Central memory CD8-positive, alpha-beta T cell (primary cell): Measurements from ENCODE around the gene TYK2.
"Not testable (repeated sequence)": the region's sequence is repeated elsewhere in the genome, so short reads cannot be mapped to it uniquely, and the experiment has no call there.

ENCODE experiments used
- ATAC-seq: fragments of 150-1000 bp; cut with Tn5 transposase; replicated peaks from 2 replicates; pipeline ENCODE4 v1.10.0; 2022; ENCODE audit warnings: mild to moderate bottlenecking, moderate FRiP score, moderate number of reproducible peaks; ENCODE audit not compliant: poor library complexity, severe bottlenecking; ENCODE audit errors: extremely low read depth
- DNase-seq, 2 donors: peaks; one replicate each; pipeline ENCODE4 v3.0.0; 2021; ENCODE audit warnings: low spot score in 2 of 2
- H3K27ac Mint-ChIP-seq: one replicate; pipeline ENCODE4 v1.8.0; 2022; ENCODE audit warnings: low read depth, mild to moderate bottlenecking, moderate library complexity, mixed read lengths
- H3K27me3 Mint-ChIP-seq: one replicate; pipeline ENCODE4 v1.8.0; 2022; ENCODE audit warnings: mixed read lengths
- H3K36me3 Mint-ChIP-seq: one replicate; pipeline ENCODE4 v1.8.0; 2022; ENCODE audit warnings: mild to moderate bottlenecking, moderate library complexity, mixed read lengths; ENCODE audit not compliant: insufficient read depth
- H3K4me1 Mint-ChIP-seq: one replicate; pipeline ENCODE4 v1.8.0; 2022; ENCODE audit warnings: mixed read lengths
- H3K4me3 Mint-ChIP-seq: one replicate; pipeline ENCODE4 v1.8.0; 2022; ENCODE audit warnings: mild to moderate bottlenecking, moderate library complexity, mixed read lengths
- H3K9me3 Mint-ChIP-seq: one replicate; pipeline ENCODE4 v1.8.0; 2022; ENCODE audit warnings: mixed read lengths

The TYK2 gene

DNA sequence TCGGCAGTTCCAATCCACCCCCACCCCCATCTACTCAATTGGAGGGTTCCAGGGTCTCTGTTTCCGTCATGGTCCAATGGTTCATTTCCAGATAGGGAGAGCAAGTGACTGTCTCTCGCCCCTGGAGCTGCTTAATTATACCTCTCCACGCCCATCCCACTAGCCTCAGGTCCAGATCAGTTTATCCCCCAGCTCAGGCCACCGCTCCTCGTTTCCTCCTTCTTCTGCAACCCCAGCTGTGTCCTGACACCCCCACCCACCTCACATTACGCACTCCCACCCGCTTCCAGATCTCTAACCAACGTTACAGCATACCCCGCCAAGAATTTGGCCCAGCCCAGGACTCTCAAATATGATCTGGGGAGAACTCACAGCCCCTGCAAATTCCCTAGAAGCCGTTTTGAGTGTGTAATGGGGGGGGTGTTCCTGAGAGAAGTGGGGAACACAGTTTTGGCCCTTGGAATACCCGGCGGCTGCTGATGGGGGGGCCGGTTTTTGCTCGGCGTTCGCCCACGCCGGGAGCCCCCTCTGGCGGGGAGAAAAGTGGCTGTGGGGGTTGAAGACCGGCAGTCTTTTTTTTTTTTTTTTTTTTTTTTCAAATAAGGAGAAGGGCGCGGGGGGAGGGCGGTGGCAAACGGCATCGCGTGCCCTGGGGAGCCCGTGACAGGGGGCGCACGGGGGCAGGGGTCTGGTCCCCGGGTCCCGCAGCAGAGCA lies 38.3 kb upstream of the TYK2 start:
- H3K9me3 Mint-ChIP-seq, result no peaks in the 10 kb centered on the region
- peak overlapping the region; percentile 79 for H3K27ac Mint-ChIP-seq
- no peak for DNase-seq
- peaks cover 50% of the 10 kb centered on the region for H3K4me1 Mint-ChIP-seq
- peak overlapping the region; percentile 33 for H3K4me3 Mint-ChIP-seq
- H3K36me3 Mint-ChIP-seq, result peaks cover 20% of the 10 kb centered on the region
- ATAC-seq, result no peak
- H3K27me3 Mint-ChIP-seq, result peaks cover 57% of the 10 kb centered on the region

DNA sequence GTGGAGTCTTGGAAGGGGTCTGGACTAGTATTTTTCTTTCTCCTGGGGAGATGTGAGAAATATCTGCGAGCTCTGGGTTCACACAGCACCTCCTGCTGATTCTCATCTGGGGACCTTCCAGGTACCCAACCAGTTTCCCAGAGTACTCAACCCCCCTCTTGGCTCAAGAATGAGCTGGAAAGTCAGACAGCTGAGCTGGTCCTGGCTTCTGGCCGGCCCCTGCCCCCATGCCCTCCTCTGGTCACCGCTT lies 37.8 kb upstream of the TYK2 start:
- H3K4me1 Mint-ChIP-seq, result peaks cover 47% of the 10 kb centered on the region
- no peaks in the 10 kb centered on the region for H3K9me3 Mint-ChIP-seq
- peak overlapping the region; percentile 79 for H3K27ac Mint-ChIP-seq
- peak overlapping the region; percentile 33 for H3K4me3 Mint-ChIP-seq
- ATAC-seq, result no peak
- H3K36me3 Mint-ChIP-seq, result peaks cover 20% of the 10 kb centered on the region
- peaks cover 57% of the 10 kb centered on the region for H3K27me3 Mint-ChIP-seq
- no peak for DNase-seq

DNA sequence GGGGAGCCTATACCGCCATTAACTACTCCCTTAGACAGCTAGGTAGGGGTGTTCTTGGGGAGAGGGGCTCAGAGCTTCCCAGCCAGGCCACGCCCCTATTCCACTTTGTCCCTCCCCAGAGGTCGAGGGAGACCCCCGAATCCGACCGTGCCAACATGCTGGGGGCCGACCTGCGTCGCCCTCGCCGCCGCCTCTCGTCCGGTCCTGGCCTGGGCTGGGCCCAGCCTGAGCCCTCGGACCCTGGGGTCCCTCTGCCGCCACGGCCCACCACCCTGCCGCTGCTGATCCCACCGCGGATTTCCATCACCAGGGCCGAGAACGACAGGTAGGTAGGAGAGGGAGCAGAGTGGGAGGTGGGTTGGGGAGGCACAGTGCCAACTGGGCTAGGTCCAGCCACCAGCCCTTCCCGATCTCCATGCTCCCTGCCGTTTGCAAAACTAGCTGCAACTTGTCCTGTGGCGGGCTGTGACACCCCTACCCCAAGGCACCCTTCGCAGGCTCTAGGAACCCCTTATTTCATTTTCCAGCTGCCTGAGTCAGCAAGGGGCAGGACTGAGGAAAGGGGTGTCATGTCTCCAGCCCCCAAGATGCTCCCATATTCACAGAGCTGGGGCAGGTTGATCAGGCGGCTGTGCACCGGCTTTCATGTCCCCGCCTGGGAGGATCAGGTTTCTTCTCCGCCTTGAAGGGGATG lies 37.3 kb upstream of the TYK2 start:
- no peak for DNase-seq
- Mint-ChIP-seq H3K27ac (peak overlapping the region; percentile 79), H3K27me3 (peaks cover 57% of the 10 kb centered on the region), H3K9me3 (no peaks in the 10 kb centered on the region), H3K4me3 (peak overlapping the region; percentile 33), H3K4me1 (peaks cover 47% of the 10 kb centered on the region), H3K36me3 (peaks cover 20% of the 10 kb centered on the region)
- no peak for ATAC-seq

DNA sequence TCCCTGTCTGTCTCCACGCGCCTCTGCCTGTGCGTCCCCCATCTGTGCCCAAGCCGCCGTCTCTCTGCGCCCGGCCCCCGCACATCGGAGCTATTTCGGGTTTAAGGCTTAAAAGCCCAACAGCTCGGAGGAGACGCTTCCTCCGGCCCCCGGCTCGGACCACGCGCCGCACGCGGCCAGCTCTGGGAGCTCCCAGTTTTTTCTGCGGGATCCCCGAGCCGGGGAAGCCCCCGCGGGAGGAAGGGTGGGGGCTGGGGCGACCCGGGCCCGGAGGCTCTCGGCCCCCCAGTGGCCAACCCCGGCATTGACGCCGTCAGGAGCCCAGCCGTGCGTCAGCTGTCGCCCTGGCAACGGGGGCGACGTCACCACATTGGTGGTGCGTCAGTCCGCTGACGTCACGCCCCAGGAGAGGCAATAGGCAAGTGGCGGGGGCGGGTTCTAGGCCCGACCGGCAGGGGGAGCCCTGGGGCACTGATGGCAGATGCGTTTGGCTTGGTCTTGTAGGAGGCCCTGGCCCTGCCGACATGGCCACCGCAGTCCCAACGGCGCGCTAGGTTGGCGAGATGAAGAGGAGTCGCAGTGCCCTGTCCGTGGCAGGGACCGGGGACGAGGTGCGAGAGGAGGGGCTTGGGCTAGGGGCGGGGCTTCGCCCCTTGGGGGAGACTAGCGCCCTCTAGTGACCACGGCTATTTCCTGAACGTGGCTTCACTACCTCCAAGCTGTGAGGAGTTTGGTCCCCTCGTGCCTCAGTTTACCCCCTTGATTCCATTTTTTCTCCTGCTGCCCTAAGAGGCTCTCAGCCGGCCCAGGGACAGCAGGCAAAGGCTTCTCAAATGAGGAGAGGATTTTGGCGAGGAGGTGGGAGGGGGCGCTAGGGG lies 36.2 kb upstream of the TYK2 start:
- H3K27ac Mint-ChIP-seq, result peak overlapping the region; percentile 96
- no peaks in the 10 kb centered on the region for H3K9me3 Mint-ChIP-seq
- DNase-seq (peak; percentile 99 to 100), ATAC-seq (peak; percentile 74)
- peak overlapping the region; percentile 68 for H3K4me3 Mint-ChIP-seq
- peaks cover 20% of the 10 kb centered on the region for H3K36me3 Mint-ChIP-seq
- peaks cover 48% of the 10 kb centered on the region for H3K27me3 Mint-ChIP-seq
- peaks cover 51% of the 10 kb centered on the region for H3K4me1 Mint-ChIP-seq

DNA sequence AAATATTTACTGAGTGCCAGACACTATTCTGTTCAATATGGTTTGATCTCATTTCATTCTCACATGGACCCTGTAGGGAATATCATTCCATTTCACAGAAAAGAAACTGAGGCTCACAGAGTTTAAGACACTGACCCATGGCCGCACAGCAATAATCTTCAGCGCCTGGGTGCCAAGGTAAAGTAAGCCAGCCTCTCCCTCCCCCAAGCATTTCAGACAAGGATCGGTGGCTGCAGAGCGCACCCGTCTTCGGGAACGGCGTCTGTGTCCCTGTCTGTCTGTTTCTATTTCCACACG lies 35.7 kb upstream of the TYK2 start:
- peaks cover 42% of the 10 kb centered on the region for H3K27me3 Mint-ChIP-seq
- peak overlapping the region; percentile 68 for H3K4me3 Mint-ChIP-seq
- DNase-seq (no peak), ATAC-seq (no peak)
- peaks cover 51% of the 10 kb centered on the region for H3K4me1 Mint-ChIP-seq
- H3K9me3 Mint-ChIP-seq, result no peaks in the 10 kb centered on the region
- peaks cover 20% of the 10 kb centered on the region for H3K36me3 Mint-ChIP-seq
- peak overlapping the region; percentile 96 for H3K27ac Mint-ChIP-seq

DNA sequence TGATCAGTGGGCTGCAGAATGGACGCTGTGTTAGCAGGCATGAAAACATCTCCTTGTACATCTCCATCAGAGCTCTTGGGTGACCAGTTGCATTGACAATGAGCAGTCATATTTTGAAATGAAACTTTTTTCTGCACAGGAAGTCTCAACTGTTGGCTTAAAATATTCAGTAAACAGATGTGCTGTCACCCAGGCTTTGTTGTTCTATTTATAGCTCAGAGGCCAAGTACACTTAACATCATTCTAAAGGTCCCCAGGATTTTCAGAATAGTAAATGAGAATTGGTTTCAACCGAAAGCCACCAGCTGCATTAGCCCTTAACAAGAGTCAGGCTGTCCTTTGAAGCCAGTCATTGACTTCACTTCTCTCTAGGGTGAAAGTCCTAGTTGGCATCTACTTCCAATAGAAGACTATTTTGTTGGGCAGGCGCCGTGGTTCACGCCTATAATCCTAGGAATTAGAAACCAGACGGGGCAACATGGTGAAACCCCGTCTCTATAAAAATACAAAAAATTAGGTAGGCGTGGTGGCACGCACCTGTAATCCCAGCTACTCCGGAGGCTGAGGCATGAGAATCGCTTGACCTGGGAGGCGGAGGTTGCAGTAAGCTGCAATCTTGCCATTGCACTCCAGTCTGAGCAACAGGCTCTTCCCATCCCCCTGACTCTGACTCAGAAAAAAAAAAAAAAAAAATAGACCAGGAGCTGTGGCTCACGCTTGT lies 32.0 kb upstream of the TYK2 start:
- DNase-seq, result no peak
- Mint-ChIP-seq H3K4me3 (peak overlapping the region; percentile 31), H3K4me1 (peaks cover 51% of the 10 kb centered on the region), H3K27ac (peak overlapping the region; percentile 61), H3K36me3 (peaks cover 8% of the 10 kb centered on the region), H3K9me3 (no peaks in the 10 kb centered on the region), H3K27me3 (peaks cover 10% of the 10 kb centered on the region)
- ATAC-seq, result peak; percentile 37

DNA sequence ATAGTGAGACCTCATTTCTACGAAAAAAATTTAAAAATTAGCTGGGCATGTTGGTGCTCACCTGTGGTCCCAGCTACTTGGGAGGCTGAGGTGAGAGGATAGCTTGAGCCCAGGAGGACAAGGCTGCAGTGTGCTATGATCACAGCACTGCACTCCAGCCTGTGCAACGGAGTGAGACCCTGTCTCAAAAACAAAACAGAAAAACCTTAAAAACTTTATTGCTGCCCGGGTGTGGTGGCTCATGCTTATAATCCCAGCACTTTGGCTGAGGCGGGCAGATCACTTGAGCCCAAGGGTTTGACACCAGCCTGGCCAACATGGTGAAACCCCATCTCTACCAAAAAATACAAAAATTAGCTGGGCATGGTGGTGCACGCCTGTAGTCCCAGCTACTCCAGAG lies 30.9 kb upstream of the TYK2 start:
- not testable (repeated sequence) for H3K4me3 Mint-ChIP-seq, H3K9me3 Mint-ChIP-seq, H3K27me3 Mint-ChIP-seq, H3K27ac Mint-ChIP-seq, H3K36me3 Mint-ChIP-seq, DNase-seq, ATAC-seq
- peaks cover 53% of the 10 kb centered on the region for H3K4me1 Mint-ChIP-seq

DNA sequence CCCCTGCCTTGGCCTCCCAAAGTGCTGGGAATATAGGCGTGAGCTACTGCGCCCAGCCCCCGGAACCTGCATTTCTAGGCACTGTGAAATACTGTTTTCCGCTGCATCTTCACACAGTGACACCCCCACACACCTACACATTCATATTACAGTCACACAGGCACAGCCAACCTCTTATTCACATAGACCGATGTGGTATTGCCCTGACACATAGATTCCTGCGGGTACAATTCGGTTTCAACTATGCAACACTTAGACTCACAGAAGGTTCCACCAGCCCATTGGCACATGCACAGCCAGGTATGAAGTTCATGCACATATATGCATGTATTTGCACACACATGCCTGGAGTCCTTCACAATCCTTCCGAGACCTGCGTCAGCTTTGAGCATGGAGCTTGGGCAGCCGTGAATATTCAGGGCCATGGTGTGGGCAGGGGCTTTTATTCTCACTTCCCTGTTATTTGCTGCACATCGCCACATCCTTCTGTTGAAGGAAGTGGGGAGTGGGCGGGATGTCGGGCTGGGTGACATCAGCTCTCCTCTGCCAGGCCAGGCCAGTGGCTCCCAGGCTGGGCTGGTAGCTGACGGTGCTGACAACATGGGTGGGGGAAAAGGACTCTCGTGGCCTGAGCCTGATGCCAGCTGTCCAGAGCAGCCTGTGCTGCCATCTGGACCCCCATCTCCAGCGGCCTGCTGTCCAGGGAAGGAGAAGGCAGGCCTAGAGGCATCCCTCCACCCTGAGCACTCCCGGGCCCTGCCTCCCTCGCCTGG lies 28.3 kb upstream of the TYK2 start:
- Mint-ChIP-seq H3K4me3 (peak overlapping the region; percentile 45), H3K27me3 (no peaks in the 10 kb centered on the region), H3K36me3 (peaks cover 8% of the 10 kb centered on the region), H3K4me1 (peaks cover 71% of the 10 kb centered on the region), H3K27ac (peak overlapping the region; percentile 91), H3K9me3 (no peaks in the 10 kb centered on the region)
- ATAC-seq (peak; percentile 61), DNase-seq (peak in 1 of 2 donors; percentile 50)

DNA sequence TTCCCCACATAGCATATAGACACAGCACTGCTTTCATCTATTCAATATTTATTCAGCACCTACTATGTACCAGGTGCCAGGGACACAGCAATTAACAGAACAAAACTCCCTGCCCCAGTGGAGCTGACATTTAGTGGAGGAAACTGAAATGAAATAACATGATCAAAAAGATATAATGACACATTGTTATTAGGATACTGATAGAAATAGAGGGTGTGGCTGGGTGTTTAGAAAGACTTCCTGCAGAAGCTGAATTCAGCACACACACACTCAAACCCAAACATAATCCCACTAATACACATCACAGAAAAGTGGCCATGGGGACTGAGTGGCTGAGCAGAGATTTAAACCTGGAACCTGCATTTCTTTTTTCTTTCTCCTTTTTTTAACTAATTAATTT lies 26.7 kb upstream of the TYK2 start:
- ATAC-seq (no peak), DNase-seq (no peak)
- Mint-ChIP-seq H3K36me3 (peaks cover 16% of the 10 kb centered on the region), H3K4me1 (peaks cover 80% of the 10 kb centered on the region), H3K27ac (peak overlapping the region; percentile 68), H3K4me3 (peak overlapping the region; percentile 46), H3K9me3 (no peaks in the 10 kb centered on the region), H3K27me3 (no peaks in the 10 kb centered on the region)

DNA sequence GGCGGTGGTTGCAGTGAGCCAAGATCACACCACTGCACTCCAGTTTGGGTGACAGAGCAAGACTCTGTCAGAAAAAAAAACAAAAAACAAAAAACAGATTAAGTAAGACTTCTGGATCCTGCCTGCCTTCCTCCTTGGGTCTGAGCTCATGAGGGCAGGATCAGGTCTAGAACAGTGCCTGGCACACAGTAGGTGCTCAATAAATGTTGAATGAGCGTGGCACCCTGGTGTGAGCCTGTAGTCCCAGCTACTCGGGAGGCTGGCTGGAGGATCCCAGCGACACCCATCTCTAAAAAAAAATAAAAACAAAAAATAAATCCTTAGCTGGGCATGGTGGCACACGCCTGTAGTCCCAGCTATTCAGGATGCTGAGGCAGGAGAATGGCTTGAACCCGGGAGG lies 25.8 kb upstream of the TYK2 start:
- ATAC-seq (no peak), DNase-seq (no peak)
- H3K27ac Mint-ChIP-seq, result peak overlapping the region; percentile 90
- peaks cover 24% of the 10 kb centered on the region for H3K36me3 Mint-ChIP-seq
- no peaks in the 10 kb centered on the region for H3K27me3 Mint-ChIP-seq
- no peaks in the 10 kb centered on the region for H3K9me3 Mint-ChIP-seq
- H3K4me3 Mint-ChIP-seq, result no peak overlapping the region
- H3K4me1 Mint-ChIP-seq, result peaks cover 81% of the 10 kb centered on the region

DNA sequence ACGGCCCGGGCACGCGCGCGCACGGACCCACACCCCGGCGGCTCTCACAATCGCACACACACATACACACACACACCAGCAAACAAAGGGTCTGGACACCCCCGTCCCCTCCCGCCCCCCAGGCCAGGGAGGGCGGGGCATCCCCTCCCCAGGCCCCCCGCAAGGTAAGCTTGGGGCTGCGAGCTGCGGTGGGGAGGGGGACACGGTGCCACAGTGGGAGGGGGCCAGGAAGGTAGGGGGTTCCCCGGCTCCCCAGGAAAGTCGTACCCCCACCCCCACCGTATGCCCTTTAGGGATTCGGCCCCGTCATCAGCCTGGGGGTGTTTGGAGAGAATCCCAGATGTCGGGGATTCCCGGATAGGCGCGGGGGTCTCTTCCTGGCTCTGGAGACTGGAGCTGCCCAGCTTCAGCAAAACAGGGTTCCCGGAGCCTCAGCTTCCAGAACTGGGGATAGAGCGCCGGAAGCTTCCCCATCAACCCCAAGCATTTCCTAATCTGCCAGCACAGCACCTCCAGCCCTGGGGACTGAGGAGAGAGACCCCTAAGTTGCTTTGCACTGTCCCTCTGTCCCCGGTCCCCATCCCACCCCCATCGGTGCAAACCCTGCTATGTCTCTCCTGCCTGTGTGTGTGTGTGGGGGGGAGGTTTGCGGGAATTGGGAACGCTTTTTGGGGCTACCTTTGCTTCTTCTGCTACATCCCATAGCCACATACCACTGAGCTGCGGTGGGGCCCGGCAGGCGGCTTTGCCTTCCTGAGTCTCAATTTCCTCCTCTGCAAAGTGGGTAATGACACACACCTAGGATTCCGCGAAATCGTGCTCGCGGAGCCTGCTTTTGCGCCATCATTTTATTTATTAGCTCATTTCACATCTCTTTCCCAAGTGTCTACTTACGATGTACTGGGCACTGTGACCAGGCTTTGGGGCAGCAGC lies 24.8 kb upstream of the TYK2 start:
- Mint-ChIP-seq H3K4me1 (peaks cover 80% of the 10 kb centered on the region), H3K27me3 (no peaks in the 10 kb centered on the region), H3K27ac (peak overlapping the region; percentile 99), H3K4me3 (peak overlapping the region; percentile 97), H3K36me3 (peaks cover 24% of the 10 kb centered on the region), H3K9me3 (no peaks in the 10 kb centered on the region)
- DNase-seq (no peak), ATAC-seq (no peak)
